ENCODE results near the gene SGMS1.

- TF ChIP-seq CTCF (IDR thresholded peaks at IDR 0.05) (no peak), ZFX (IDR thresholded peaks at IDR 0.05; ENCODE audit: borderline replicate concordance) (no peak)
These were observed 27.3 kb downstream of the SGMS1 start for GRCh38 chr10:50596456-50596855.
